ENCODE results near the gene CHST3. TPM values are rescaled to one million over a fixed set of nuclear protein-coding genes. Genes with fewer than 3 reads are reported as not detected.
"Not testable (repeated sequence)": the region's sequence is repeated elsewhere in the genome, so short reads cannot be mapped to it uniquely, and the experiment has no call there.

The CHST3 gene
- polyA plus RNA-seq, 2 donors = 2.6 to 3.2 TPM

- Histone ChIP-seq H3K4me1 (ENCODE audit: control insufficient read depth in 2 of 2, insufficient read depth in 2 of 2, low read length in 1 of 2) (peaks cover 8 to 12% of the 10 kb centered on the region in 2 donors), H3K4me3 (ENCODE audit: low read depth in 1 of 2, low read length in 2 of 2) (no peak overlapping the region), H3K27me3 (ENCODE audit: control insufficient read depth in 1 of 2, insufficient read depth in 2 of 2, low read length in 2 of 2) (no peaks in the 10 kb centered on the region), H3K9me3 (ENCODE audit: control insufficient read depth in 2 of 2, insufficient read depth in 1 of 2, low read depth in 1 of 2, low read length in 1 of 2) (no peaks in the 10 kb centered on the region), H3K36me3 (ENCODE audit: control insufficient read depth in 2 of 2, insufficient read depth in 2 of 2, low read length in 1 of 2) (no peaks in the 10 kb centered on the region), H3K27ac (ENCODE audit: low read depth in 2 of 2, low read length in 1 of 2) (peak overlapping the region in 1 of 2 donors; percentile 19)
- 91 to 92% methylated on average over 15 of the region's 15 CpGs for WGBS, 2 donors
Observed at GRCh38 chr10:71984126-71984808, 20.1 kb downstream of the CHST3 start.

DNA sequence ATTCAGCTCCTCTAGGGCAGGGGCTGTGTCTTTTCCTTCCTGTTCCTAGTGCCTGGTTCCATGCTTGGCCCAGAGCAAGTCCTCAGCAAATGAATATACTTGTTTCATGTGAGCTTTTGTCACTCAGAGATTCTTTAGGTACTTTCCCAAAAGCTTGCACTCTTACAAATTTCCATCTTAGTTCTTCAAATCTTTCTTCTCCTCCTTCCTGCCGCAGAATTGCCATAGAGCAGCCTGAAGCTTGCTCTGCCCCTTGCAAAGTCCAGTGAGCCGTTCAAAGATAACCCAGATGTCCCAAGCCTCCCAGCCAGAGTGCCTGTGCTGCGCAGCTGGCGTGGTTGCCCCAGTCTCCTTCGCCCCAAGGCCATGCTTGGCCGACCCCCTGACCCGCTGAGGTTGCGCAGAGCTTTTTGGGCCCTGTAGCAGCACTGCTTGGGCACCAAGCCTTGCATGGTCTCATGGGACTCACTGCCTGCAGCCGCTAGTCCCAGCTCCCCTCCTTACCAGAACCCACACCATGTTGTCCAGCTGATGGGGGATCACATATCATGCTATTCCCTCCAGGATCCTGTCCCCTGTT, 20.7 kb downstream of the CHST3 start:
- Histone ChIP-seq H3K36me3 (ENCODE audit: control insufficient read depth in 2 of 2, insufficient read depth in 2 of 2, low read length in 1 of 2) (no peaks in the 10 kb centered on the region), H3K4me3 (ENCODE audit: low read depth in 1 of 2, low read length in 2 of 2) (no peak overlapping the region), H3K27ac (ENCODE audit: low read depth in 2 of 2, low read length in 1 of 2) (peak overlapping the region; percentile 19 to 59), H3K27me3 (ENCODE audit: control insufficient read depth in 1 of 2, insufficient read depth in 2 of 2, low read length in 2 of 2) (no peaks in the 10 kb centered on the region), H3K4me1 (ENCODE audit: control insufficient read depth in 2 of 2, insufficient read depth in 2 of 2, low read length in 1 of 2) (peaks cover 8 to 12% of the 10 kb centered on the region in 2 donors), H3K9me3 (ENCODE audit: control insufficient read depth in 2 of 2, insufficient read depth in 1 of 2, low read depth in 1 of 2, low read length in 1 of 2) (no peaks in the 10 kb centered on the region)
- WGBS, 2 donors = 72 to 80% methylated on average over 9 of the region's 9 CpGs

- H3K4me1 ChIP-seq (ENCODE audit: control insufficient read depth in 2 of 2, insufficient read depth in 2 of 2, low read length in 1 of 2) = peaks cover 8 to 12% of the 10 kb centered on the region in 2 donors
- H3K27ac ChIP-seq (ENCODE audit: low read depth in 2 of 2, low read length in 1 of 2) = peak overlapping the region; percentile 43 to 71
- H3K9me3 ChIP-seq (ENCODE audit: control insufficient read depth in 2 of 2, insufficient read depth in 1 of 2, low read depth in 1 of 2, low read length in 1 of 2) = no peaks in the 10 kb centered on the region
- no peak overlapping the region for H3K4me3 ChIP-seq (ENCODE audit: low read depth in 1 of 2, low read length in 2 of 2)
- H3K36me3 ChIP-seq (ENCODE audit: control insufficient read depth in 2 of 2, insufficient read depth in 2 of 2, low read length in 1 of 2) = no peaks in the 10 kb centered on the region
- WGBS, 2 donors = 57 to 66% methylated on average over 4 of the region's 4 CpGs
- no peaks in the 10 kb centered on the region for H3K27me3 ChIP-seq (ENCODE audit: control insufficient read depth in 1 of 2, insufficient read depth in 2 of 2, low read length in 2 of 2)
Observed at GRCh38 chr10:71985542-71986250, 21.5 kb downstream of the CHST3 start.

DNA sequence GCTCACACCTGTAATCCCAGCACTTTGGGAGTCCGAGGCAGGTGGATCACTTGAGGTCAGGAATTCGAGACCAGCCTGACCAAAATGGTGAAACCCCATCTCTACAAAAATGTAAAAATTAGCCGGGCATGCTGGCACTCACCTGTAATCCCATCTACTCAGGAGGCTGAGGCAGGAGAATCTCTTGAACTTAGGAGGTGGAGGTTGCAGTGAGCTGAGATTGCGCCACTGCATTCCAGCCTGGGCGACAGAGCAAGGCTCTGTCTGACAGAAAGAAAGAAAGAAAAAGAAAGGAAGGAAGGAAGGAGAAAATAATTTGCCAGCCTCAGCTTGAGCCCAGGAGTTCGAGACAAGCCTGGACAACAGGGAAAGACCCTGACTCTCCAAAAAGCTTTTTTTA, 24.7 kb downstream of the CHST3 start:
- H3K27me3 ChIP-seq (ENCODE audit: control insufficient read depth in 1 of 2, insufficient read depth in 2 of 2, low read length in 2 of 2); H3K9me3 ChIP-seq (ENCODE audit: control insufficient read depth in 2 of 2, insufficient read depth in 1 of 2, low read depth in 1 of 2, low read length in 1 of 2); H3K27ac ChIP-seq (ENCODE audit: low read depth in 2 of 2, low read length in 1 of 2); H3K4me3 ChIP-seq (ENCODE audit: low read depth in 1 of 2, low read length in 2 of 2); H3K4me1 ChIP-seq (ENCODE audit: control insufficient read depth in 2 of 2, insufficient read depth in 2 of 2, low read length in 1 of 2); H3K36me3 ChIP-seq (ENCODE audit: control insufficient read depth in 2 of 2, insufficient read depth in 2 of 2, low read length in 1 of 2): not testable (repeated sequence)
- WGBS, 2 donors = 88 to 91% methylated on average over 6 of the region's 6 CpGs

DNA sequence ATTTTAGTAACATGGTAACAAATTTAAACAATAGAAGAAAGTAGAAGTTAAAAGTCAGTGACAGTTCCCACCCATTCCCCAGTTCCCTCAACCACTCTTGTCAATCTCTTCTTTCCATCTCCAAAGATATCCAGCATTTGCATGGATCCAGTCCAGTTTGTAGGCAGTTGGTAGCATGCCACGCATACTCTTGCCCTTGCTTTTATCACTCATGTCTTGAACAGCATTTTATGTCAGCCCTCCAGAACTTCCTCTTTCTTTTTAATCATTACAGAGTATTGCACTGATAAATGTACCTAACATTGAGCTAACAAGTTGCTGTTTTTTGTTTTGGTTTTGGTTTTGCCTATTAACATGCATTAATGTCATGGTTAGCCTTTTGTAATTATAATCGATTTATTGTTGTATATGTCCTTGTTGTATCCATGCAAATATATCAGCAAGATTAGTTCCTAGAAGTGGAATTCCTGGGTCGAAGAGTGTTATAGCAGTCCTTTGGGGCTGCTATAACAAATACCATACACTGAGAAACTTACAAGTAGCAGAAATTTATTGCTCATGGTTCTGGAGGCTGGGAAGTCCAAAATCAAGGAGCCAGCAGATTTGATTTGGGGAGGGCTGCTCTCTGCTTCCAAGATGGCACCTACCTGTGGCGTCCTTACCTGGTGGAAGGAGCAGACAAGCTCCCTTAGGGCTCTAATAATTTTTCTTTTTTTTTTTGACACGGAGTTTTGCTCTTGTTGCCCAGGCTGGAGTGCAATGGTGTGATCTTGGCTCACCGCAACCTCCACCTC, 25.7 kb downstream of the CHST3 start:
- H3K4me1 ChIP-seq (ENCODE audit: control insufficient read depth in 2 of 2, insufficient read depth in 2 of 2, low read length in 1 of 2) = peaks cover 3 to 8% of the 10 kb centered on the region in 2 donors

DNA sequence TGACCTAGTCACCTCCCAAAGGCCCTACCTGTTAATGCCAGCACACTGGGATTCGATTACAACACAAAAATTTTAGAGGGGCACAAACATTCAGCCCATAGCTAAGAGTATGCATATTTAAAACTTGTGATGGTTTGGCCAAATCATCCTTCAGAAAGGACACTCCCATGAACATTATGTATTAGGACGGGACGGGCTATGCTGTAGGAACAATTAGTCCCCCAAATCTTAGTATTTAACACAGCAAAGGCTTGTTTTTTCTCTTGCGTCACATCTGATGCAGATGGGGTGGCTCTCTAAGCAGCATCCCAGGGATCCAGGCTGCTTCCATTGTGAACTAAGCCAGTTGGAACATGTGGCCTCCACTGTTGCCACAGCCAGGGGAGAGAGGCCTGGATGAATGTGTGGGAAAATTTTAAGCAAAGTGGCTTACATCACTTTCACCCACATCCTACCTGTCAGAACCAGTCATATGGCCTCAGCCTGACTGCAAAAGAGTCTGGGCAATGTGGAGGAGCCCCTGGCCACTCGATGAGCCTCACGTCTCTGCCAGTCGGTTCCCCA, 26.6 kb downstream of the CHST3 start:
- H3K27me3 ChIP-seq (ENCODE audit: control insufficient read depth in 1 of 2, insufficient read depth in 2 of 2, low read length in 2 of 2) = no peaks in the 10 kb centered on the region
- no peaks in the 10 kb centered on the region for H3K9me3 ChIP-seq (ENCODE audit: control insufficient read depth in 2 of 2, insufficient read depth in 1 of 2, low read depth in 1 of 2, low read length in 1 of 2)
- peak overlapping the region in 1 of 2 donors; percentile 58 for H3K27ac ChIP-seq (ENCODE audit: low read depth in 2 of 2, low read length in 1 of 2)
- H3K4me1 ChIP-seq (ENCODE audit: control insufficient read depth in 2 of 2, insufficient read depth in 2 of 2, low read length in 1 of 2) = peaks cover 0 to 8% of the 10 kb centered on the region in 2 donors
- no peak overlapping the region for H3K4me3 ChIP-seq (ENCODE audit: low read depth in 1 of 2, low read length in 2 of 2)
- WGBS, 2 donors = 63 to 73% methylated on average over 7 of the region's 7 CpGs
- no peaks in the 10 kb centered on the region for H3K36me3 ChIP-seq (ENCODE audit: control insufficient read depth in 2 of 2, insufficient read depth in 2 of 2, low read length in 1 of 2)

More for the DNA sequence above, 25.7 kb downstream of the CHST3 start:
- H3K4me3 ChIP-seq (ENCODE audit: low read depth in 1 of 2, low read length in 2 of 2) = no peak overlapping the region
- H3K27ac ChIP-seq (ENCODE audit: low read depth in 2 of 2, low read length in 1 of 2) = peak overlapping the region in 1 of 2 donors; percentile 58
- H3K9me3 ChIP-seq (ENCODE audit: control insufficient read depth in 2 of 2, insufficient read depth in 1 of 2, low read depth in 1 of 2, low read length in 1 of 2) = no peaks in the 10 kb centered on the region
- H3K27me3 ChIP-seq (ENCODE audit: control insufficient read depth in 1 of 2, insufficient read depth in 2 of 2, low read length in 2 of 2) = no peaks in the 10 kb centered on the region
- 66 to 76% methylated on average over 6 of the region's 6 CpGs for WGBS, 2 donors
- no peaks in the 10 kb centered on the region for H3K36me3 ChIP-seq (ENCODE audit: control insufficient read depth in 2 of 2, insufficient read depth in 2 of 2, low read length in 1 of 2)

- no peaks in the 10 kb centered on the region for H3K9me3 ChIP-seq (ENCODE audit: control insufficient read depth in 2 of 2, insufficient read depth in 1 of 2, low read depth in 1 of 2, low read length in 1 of 2)
- no peak overlapping the region for H3K27ac ChIP-seq (ENCODE audit: low read depth in 2 of 2, low read length in 1 of 2)
- peaks cover 12 to 26% of the 10 kb centered on the region in 2 donors for H3K4me1 ChIP-seq (ENCODE audit: control insufficient read depth in 2 of 2, insufficient read depth in 2 of 2, low read length in 1 of 2)
- WGBS, 2 donors = 82 to 85% methylated on average over 3 of the region's 3 CpGs
- H3K4me3 ChIP-seq (ENCODE audit: low read depth in 1 of 2, low read length in 2 of 2) = no peak overlapping the region
- no peaks in the 10 kb centered on the region for H3K36me3 ChIP-seq (ENCODE audit: control insufficient read depth in 2 of 2, insufficient read depth in 2 of 2, low read length in 1 of 2)
- no peaks in the 10 kb centered on the region for H3K27me3 ChIP-seq (ENCODE audit: control insufficient read depth in 1 of 2, insufficient read depth in 2 of 2, low read length in 2 of 2)
Observed at GRCh38 chr10:71995449-71995848, 31.3 kb downstream of the CHST3 start.

- H3K27me3 ChIP-seq (ENCODE audit: control insufficient read depth in 1 of 2, insufficient read depth in 2 of 2, low read length in 2 of 2) = no peaks in the 10 kb centered on the region
- H3K27ac ChIP-seq (ENCODE audit: low read depth in 2 of 2, low read length in 1 of 2) = no peak overlapping the region
- peaks cover 12 to 29% of the 10 kb centered on the region in 2 donors for H3K4me1 ChIP-seq (ENCODE audit: control insufficient read depth in 2 of 2, insufficient read depth in 2 of 2, low read length in 1 of 2)
- no peaks in the 10 kb centered on the region for H3K36me3 ChIP-seq (ENCODE audit: control insufficient read depth in 2 of 2, insufficient read depth in 2 of 2, low read length in 1 of 2)
- 33 to 50% methylated on average over 6 of the region's 6 CpGs for WGBS, 2 donors
- H3K4me3 ChIP-seq (ENCODE audit: low read depth in 1 of 2, low read length in 2 of 2) = no peak overlapping the region
- H3K9me3 ChIP-seq (ENCODE audit: control insufficient read depth in 2 of 2, insufficient read depth in 1 of 2, low read depth in 1 of 2, low read length in 1 of 2) = no peaks in the 10 kb centered on the region
Observed at GRCh38 chr10:71995887-71996575, 31.8 kb downstream of the CHST3 start.

All from esophagus (tissue), 2 donors.